Neural progenitor cell (in vitro differentiated cells): Measurements from ENCODE around the gene ZNF324. TPM values are rescaled to one million over a fixed set of nuclear protein-coding genes. Genes with fewer than 3 reads are reported as not detected.

Experiments used
- DNase-seq: peaks from one replicate; pipeline ENCODE4 v3.0.0-alpha.2; 2016; ENCODE audit warnings: low spot score
- H2AFZ ChIP-seq: fragments of 200-600 bp; sonication (generic); replicated peaks from 2 replicates; pipeline ENCODE4 v1.6.1; 2016; ENCODE audit warnings: antibody characterized with exemption
- H3F3A ChIP-seq: fragments of 200-600 bp; sonication (generic); 2 replicates; pipeline ENCODE4 v1.6.1; 2016; ENCODE audit warnings: antibody characterized with exemption, low read depth
- H3K27ac ChIP-seq: fragments of 200-600 bp; sonication (generic); 2 replicates; pipeline ENCODE4 v1.5.1; 2016; ENCODE audit warnings: mild to moderate bottlenecking
- H3K27me3 ChIP-seq: fragments of 200-600 bp; sonication (generic); 2 replicates; pipeline ENCODE4 v1.6.1; 2016; ENCODE audit warnings: mild to moderate bottlenecking, moderate library complexity
- H3K36me3 ChIP-seq: fragments of 200-600 bp; sonication (generic); 2 replicates; pipeline ENCODE4 v1.5.1; 2016
- H3K4me1 ChIP-seq: fragments of 200-600 bp; sonication (generic); 2 replicates; pipeline ENCODE4 v1.6.1; 2016; ENCODE audit warnings: mixed run types
- H3K4me2 ChIP-seq: fragments of 200-600 bp; sonication (generic); 2 replicates; pipeline ENCODE4 v1.6.1; 2016
- H3K4me3 ChIP-seq: fragments of 200-600 bp; sonication (generic); 2 replicates; pipeline ENCODE4 v1.5.1; 2016
- H3K79me2 ChIP-seq: fragments of 200-600 bp; sonication (generic); 2 replicates; pipeline ENCODE4 v1.6.1; 2016; ENCODE audit warnings: low read depth
- H3K9ac ChIP-seq: fragments of 200-600 bp; sonication (generic); 2 replicates; pipeline ENCODE4 v1.6.1; 2016
- H3K9me3 ChIP-seq: fragments of 200-600 bp; sonication (generic); 2 replicates; pipeline ENCODE4 v1.5.1; 2016; ENCODE audit warnings: low read depth
- H4K20me1 ChIP-seq: fragments of 200-600 bp; sonication (generic); 2 replicates; pipeline ENCODE4 v1.6.1; 2016; ENCODE audit warnings: low read depth
- H3K27ac Mint-ChIP-seq: 3 replicates; pipeline ENCODE4 v1.8.0; 2021; ENCODE audit warnings: mixed read lengths
- H3K27me3 Mint-ChIP-seq: 2 replicates; pipeline ENCODE4 v1.8.0; 2022; ENCODE audit warnings: low read depth, mild to moderate bottlenecking, inconsistent platforms, moderate library complexity, mixed read lengths; ENCODE audit not compliant: insufficient read depth
- H3K36me3 Mint-ChIP-seq: 3 replicates; pipeline ENCODE4 v1.8.0; 2021; ENCODE audit warnings: mixed read lengths
- H3K4me1 Mint-ChIP-seq: 3 replicates; pipeline ENCODE4 v1.8.0; 2021; ENCODE audit warnings: mixed read lengths
- H3K4me3 Mint-ChIP-seq: 3 replicates; pipeline ENCODE4 v1.8.0; 2021; ENCODE audit warnings: mild to moderate bottlenecking, moderate library complexity, mixed read lengths
- H3K9me3 Mint-ChIP-seq: 3 replicates; pipeline ENCODE4 v1.8.0; 2020; ENCODE audit warnings: mixed read lengths
- CTCF ChIP-seq: fragments of 200-600 bp; sonication (generic); IDR thresholded peaks from 2 replicates; pipeline ENCODE4 v1.5.1; 2017; ENCODE audit warnings: antibody characterized with exemption, mild to moderate bottlenecking
- EZH2 ChIP-seq: fragments of 200-600 bp; sonication (generic); IDR thresholded peaks from 2 replicates; pipeline ENCODE4 v1.6.1; 2017; ENCODE audit warnings: antibody characterized with exemption, mild to moderate bottlenecking, moderate library complexity
- EZH2phosphoT487 ChIP-seq: fragments of 200-600 bp; sonication (generic); IDR thresholded peaks from 2 replicates; pipeline ENCODE4 v1.6.1; 2017; ENCODE audit warnings: antibody characterized with exemption
- total RNA-seq: library from RNA; depleted of rRNA; stranded (reverse); fragments of >200 nt; gene quantifications from 2 replicates; pipeline ENCODE4 v1.2.3, GENCODE V29; 2015; ENCODE audit warnings: low replicate concordance

Gene ZNF324
- total RNA-seq, 1 donor from 2014 or later, result 4.2 TPM

GRCh38 chr19:58471736-58472135 lies 4.9 kb downstream of the ZNF324 start:
- Histone ChIP-seq H3K4me1 (peaks cover 3% of the 10 kb centered on the region), H3K4me3 (no peak overlapping the region), H3K36me3 (no peaks in the 10 kb centered on the region), H3K27me3 (no peaks in the 10 kb centered on the region), H3K79me2 (peaks cover 9% of the 10 kb centered on the region), H4K20me1 (peaks cover 9% of the 10 kb centered on the region), H2AFZ (no peak overlapping the region), H3K9ac (no peak overlapping the region), H3K9me3 (no peaks in the 10 kb centered on the region), H3K27ac (no peak overlapping the region), H3F3A (peaks cover 25% of the 10 kb centered on the region), H3K4me2 (no peak overlapping the region)
- Mint-ChIP-seq H3K27ac (no peak overlapping the region), H3K4me3 (no peak overlapping the region), H3K36me3 (peaks cover 2% of the 10 kb centered on the region), H3K9me3 (no peaks in the 10 kb centered on the region), H3K4me1 (peaks cover 25% of the 10 kb centered on the region), H3K27me3 (peaks cover 7% of the 10 kb centered on the region)
- no peak for TF ChIP-seq EZH2phosphoT487
- no peak for TF ChIP-seq CTCF
- no peak for TF ChIP-seq EZH2
- no peak for DNase-seq

GRCh38 chr19:58473775-58474174 lies 6.9 kb downstream of the ZNF324 start:
- H3K27me3 Mint-ChIP-seq, result peaks cover 6% of the 10 kb centered on the region
- peaks cover under 1% of the 10 kb centered on the region for H3K79me2 ChIP-seq
- peaks cover 16% of the 10 kb centered on the region for H3K4me1 Mint-ChIP-seq

GRCh38 chr19:58474291-58474996 lies 7.6 kb downstream of the ZNF324 start:
- no peak for TF ChIP-seq EZH2
- no peak for TF ChIP-seq EZH2phosphoT487
- TF ChIP-seq CTCF, result no peak
- Histone ChIP-seq H2AFZ (no peak overlapping the region), H3K27me3 (no peaks in the 10 kb centered on the region), H3K4me2 (peak overlapping the region; percentile 91), H3K36me3 (no peaks in the 10 kb centered on the region), H3K4me1 (peaks cover 9% of the 10 kb centered on the region), H3K9me3 (no peaks in the 10 kb centered on the region), H3K79me2 (no peaks in the 10 kb centered on the region), H3K4me3 (no peak overlapping the region), H3F3A (peaks cover 22% of the 10 kb centered on the region), H3K27ac (no peak overlapping the region), H4K20me1 (no peaks in the 10 kb centered on the region), H3K9ac (no peak overlapping the region)
- DNase-seq, result no peak
- H3K27me3 Mint-ChIP-seq, result peaks cover 6% of the 10 kb centered on the region
- no peak overlapping the region for H3K27ac Mint-ChIP-seq
- peaks cover 15% of the 10 kb centered on the region for H3K4me1 Mint-ChIP-seq
- peaks cover 8% of the 10 kb centered on the region for H3K36me3 Mint-ChIP-seq
- H3K4me3 Mint-ChIP-seq, result peak overlapping the region; percentile 70
- H3K9me3 Mint-ChIP-seq, result no peaks in the 10 kb centered on the region

More at GRCh38 chr19:58473775-58474174, 6.9 kb downstream of the ZNF324 start:
- Histone ChIP-seq H3K4me2 (no peak overlapping the region), H3K4me1 (peaks cover 9% of the 10 kb centered on the region), H3K27me3 (no peaks in the 10 kb centered on the region), H3K36me3 (no peaks in the 10 kb centered on the region), H3K9me3 (no peaks in the 10 kb centered on the region), H3K27ac (no peak overlapping the region), H3F3A (peaks cover 22% of the 10 kb centered on the region), H2AFZ (no peak overlapping the region), H3K4me3 (no peak overlapping the region), H3K9ac (no peak overlapping the region), H4K20me1 (peaks cover 1% of the 10 kb centered on the region)
- no peak for DNase-seq
- Mint-ChIP-seq H3K27ac (no peak overlapping the region), H3K9me3 (no peaks in the 10 kb centered on the region), H3K36me3 (peaks cover 2% of the 10 kb centered on the region), H3K4me3 (peak overlapping the region; percentile 70)
- TF ChIP-seq CTCF (no peak), EZH2 (no peak), EZH2phosphoT487 (no peak)
